GM12878 (cell line): ENCODE data around the gene MFNG. TPM values are rescaled to one million over a fixed set of nuclear protein-coding genes. Genes with fewer than 3 reads are reported as not detected.

ENCODE experiments used
- BCL3 ChIP-seq: IDR thresholded peaks from 2 replicates; pipeline ENCODE4 v1.6.1; 2011; ENCODE audit warnings: borderline replicate concordance, low read depth, mild to moderate bottlenecking, moderate library complexity, low read length; ENCODE audit not compliant: insufficient read depth, poor library complexity, severe bottlenecking
- BMI1 ChIP-seq: fragments of 450-650 bp; IDR thresholded peaks from 2 replicates; pipeline ENCODE4 v1.6.1; 2016; ENCODE audit warnings: mild to moderate bottlenecking, moderate library complexity, borderline replicate concordance
- CEBPZ ChIP-seq: fragments of 150-350 bp; IDR thresholded peaks from 2 replicates; pipeline ENCODE4 v1.6.1; 2016; ENCODE audit warnings: low read depth, low read length
- CHD2 ChIP-seq: IDR thresholded peaks from 2 replicates; pipeline ENCODE4 v1.6.1; 2011; ENCODE audit warnings: low read depth, low read length, improper control_type of control experiment, borderline replicate concordance
- CUX1 ChIP-seq: IDR thresholded peaks from 2 replicates; pipeline ENCODE4 v1.6.1; 2012; ENCODE audit warnings: improper control_type of control experiment, low read depth, low read length; ENCODE audit not compliant: insufficient replicate concordance
- EP300 ChIP-seq, 2 experiments: fragments of 150-350 bp in 1 of 2; IDR thresholded peaks; 2 replicates each; pipeline ENCODE4 v1.6.1; 2011 to 2012; ENCODE audit warnings: low read depth in 2 of 2, low read length in 2 of 2, borderline replicate concordance in 1 of 2, improper control_type of control experiment in 1 of 2, inconsistent platforms in 1 of 2; ENCODE audit not compliant: control insufficient read depth in 1 of 2
- ESRRA ChIP-seq: IDR thresholded peaks from 2 replicates; pipeline ENCODE4 v1.6.1; 2012; ENCODE audit warnings: mild to moderate bottlenecking, low read length, improper control_type of control experiment
- FOXM1 ChIP-seq: IDR thresholded peaks from 2 replicates; pipeline ENCODE4 v1.6.1; 2012; ENCODE audit warnings: low read depth, mild to moderate bottlenecking, inconsistent platforms, low read length, moderate library complexity
- MTA2 ChIP-seq: fragments of 450-650 bp; IDR thresholded peaks from 2 replicates; pipeline ENCODE4 v1.6.1; 2016; ENCODE audit warnings: low read depth, mild to moderate bottlenecking, moderate library complexity
- NFXL1 ChIP-seq: fragments of 450-650 bp; IDR thresholded peaks from 2 replicates; pipeline ENCODE4 v1.6.1; 2017; ENCODE audit warnings: antibody characterized with exemption, mild to moderate bottlenecking, borderline replicate concordance
- POLR2AphosphoS2 ChIP-seq: IDR thresholded peaks from 2 replicates; pipeline ENCODE4 v1.6.1; 2011; ENCODE audit warnings: low read depth, mild to moderate bottlenecking, low read length, improper control_type of control experiment, moderate library complexity
- SIN3A ChIP-seq: IDR thresholded peaks from 2 replicates; pipeline ENCODE4 v1.6.1; 2012; ENCODE audit warnings: low read depth, low read length, improper control_type of control experiment
- SREBF1 ChIP-seq: IDR thresholded peaks from 2 replicates; pipeline ENCODE4 v1.6.1; 2012; ENCODE audit warnings: mild to moderate bottlenecking, low read length
- TARDBP ChIP-seq: IDR thresholded peaks from 2 replicates; pipeline ENCODE4 v1.6.1; 2016; ENCODE audit warnings: borderline replicate concordance
- TCF7 ChIP-seq: IDR thresholded peaks from 2 replicates; pipeline ENCODE4 v1.6.1; 2014; ENCODE audit warnings: antibody characterized with exemption, borderline replicate concordance
- USF2 ChIP-seq: IDR thresholded peaks from 2 replicates; pipeline ENCODE4 v1.6.1; 2011; ENCODE audit warnings: low read depth, low read length, improper control_type of control experiment, borderline replicate concordance
- ZBED1 ChIP-seq: IDR thresholded peaks from 2 replicates; pipeline ENCODE4 v1.6.1; 2016; ENCODE audit warnings: borderline replicate concordance
- polyA plus RNA-seq, 11 experiments: library from polyadenylated mRNA; depleted of rRNA in 4 of 11; unstranded in 6 of 11; stranded (reverse) in 5 of 11; fragments of >200 nt; fragmentation: Nextera tagmentation in 4 of 11; fragmentation: Illumina TruSeq in 1 of 11; extraction: Ambion mirVana in 4 of 11; extraction: Trizol in 1 of 11; gene quantifications; 1 replicate in 1 of 11; 2 replicates in 10 of 11; pipeline versions ENCODE4 v1.2.1 to v1.2.3, GENCODE V29; 2011 to 2016; ENCODE audit warnings: inconsistent platforms in 2 of 11, missing spikeins in 2 of 11, low read depth in 1 of 11
- total RNA-seq, 4 experiments: library from RNA; depleted of rRNA in 3 of 4; stranded (reverse); fragments of >200 nt in 3 of 4; fragmentation: Illumina TruSeq in 1 of 4; extraction: Trizol in 1 of 4; gene quantifications; 2 replicates each; pipeline versions ENCODE4 v1.2.1 to v1.2.3, GENCODE V29; 2013 to 2021

MFNG gene
- total and polyA plus RNA-seq, 10 of the 15 experiments (the other 5 are each of a cell fraction or from before 2014, with no cell fraction given), result 11.5 to 117 (median 68.5) TPM

- no peak; the same call in 1 of the 2 replicates for TF ChIP-seq CHD2
- TF ChIP-seq SREBF1, result no peak
- no peak for TF ChIP-seq BCL3
- no peak for TF ChIP-seq CUX1
- TF ChIP-seq TCF7, result no peak
- TF ChIP-seq MTA2, result peak; percentile 72
- TF ChIP-seq CEBPZ, result no peak
- 0 out of 4 replicates have a peak, but pooled peaks of 1 of the 2 experiments have one; percentile 22 for TF ChIP-seq EP300 (IDR thresholded peaks at IDR 0.05; ENCODE audit: borderline replicate concordance in 1 of 2, control insufficient read depth in 1 of 2, low read depth in 2 of 2, low read length in 2 of 2)
- TF ChIP-seq USF2, result peak; percentile 85
- peak; percentile 63 for TF ChIP-seq SIN3A
- peak; percentile 46; the same call in 1 of the 2 replicates for TF ChIP-seq ZBED1
- TF ChIP-seq FOXM1, result no peak
- no peak for TF ChIP-seq ESRRA
- TF ChIP-seq POLR2AphosphoS2, result peak; percentile 25
- no peak for TF ChIP-seq NFXL1
- no peak for TF ChIP-seq BMI1
- 0 out of 2 replicates have a peak, but pooled peaks have one; percentile 17 for TF ChIP-seq TARDBP
Observed at GRCh38 chr22:37484480-37485394, 1.4 kb downstream of the MFNG start (continued).
